IMR-90 (cell line): ENCODE data around the gene CCNQ. TPM values are rescaled to one million over a fixed set of nuclear protein-coding genes. Genes with fewer than 3 reads are reported as not detected.

ENCODE experiments used
- ATAC-seq: fragments of 200-7000 bp; cut with Tn5 transposase; 2 replicates; pipeline ENCODE4 v1.9.1; 2020; ENCODE audit warnings: low read depth, mild to moderate bottlenecking, moderate library complexity
- BruUV-seq: library from RNA; stranded (reverse); fragments of 400-500 nt; replicated peaks from 2 replicates; lab custom pipeline; 2021; lab: Mats Ljungman, UMichigan
- CTCF ChIA-PET: fragments of 300-600 bp; formaldehyde crosslinking; extraction: SDS; loops from one replicate; lab custom pipeline; 2021; ENCODE audit warnings: antibody characterized with exemption; lab: Yijun Ruan, JAX
- POLR2A ChIA-PET: fragments of 300-600 bp; sonication (Branson Sonifier 250); formaldehyde crosslinking; loops from one replicate; lab custom pipeline; 2022; ENCODE audit warnings: antibody characterized with exemption; ENCODE audit not compliant: unreplicated experiment; lab: Charles Lee
- DNase-seq: peaks from one replicate; pipeline ENCODE4 v3.0.0; 2013
- H2AFZ ChIP-seq: replicated peaks from 2 replicates; pipeline ENCODE3; 2013; ENCODE audit warnings: low read length, mild to moderate bottlenecking; ENCODE audit not compliant: poor library complexity
- H2AK5ac ChIP-seq: 2 replicates; pipeline ENCODE4 v1.6.1; 2013; ENCODE audit warnings: low read depth, low read length, inconsistent platforms
- H2AK9ac ChIP-seq: replicated peaks from 2 replicates; pipeline ENCODE3; 2013; ENCODE audit warnings: mild to moderate bottlenecking, low read depth, low read length, moderate library complexity; ENCODE audit not compliant: poor library complexity
- H2BK120ac ChIP-seq: 2 replicates; pipeline ENCODE4 v1.6.1; 2013; ENCODE audit warnings: low read depth, low read length, inconsistent platforms
- H2BK15ac ChIP-seq: 3 replicates; pipeline ENCODE4 v1.6.1; 2013; ENCODE audit warnings: low read depth, low read length, inconsistent platforms
- H2BK20ac ChIP-seq: 2 replicates; pipeline ENCODE4 v1.6.1; 2013; ENCODE audit warnings: low read depth, mild to moderate bottlenecking, inconsistent platforms, low read length, moderate library complexity
- H2BK5ac ChIP-seq: 2 replicates; pipeline ENCODE4 v1.6.1; 2013; ENCODE audit warnings: mild to moderate bottlenecking, low read depth, low read length, inconsistent platforms; ENCODE audit not compliant: poor library complexity, severe bottlenecking
- H3K14ac ChIP-seq: replicated peaks from 2 replicates; pipeline ENCODE4 v1.6.1; 2013; ENCODE audit warnings: low read depth, low read length, inconsistent platforms
- H3K18ac ChIP-seq: 2 replicates; pipeline ENCODE4 v1.6.1; 2013; ENCODE audit warnings: low read depth, low read length, control low read depth
- H3K23ac ChIP-seq: 2 replicates; pipeline ENCODE4 v1.6.1; 2013; ENCODE audit warnings: low read depth, low read length, inconsistent platforms
- H3K27ac ChIP-seq: 2 replicates; pipeline ENCODE4 v1.5.1; 2013; ENCODE audit warnings: mild to moderate bottlenecking, control low read depth, low read length; ENCODE audit not compliant: insufficient read depth
- H3K27me3 ChIP-seq: 2 replicates; pipeline ENCODE4 v1.6.1; 2013; ENCODE audit warnings: low read length; ENCODE audit not compliant: control insufficient read depth, insufficient read depth
- H3K36me3 ChIP-seq: 2 replicates; pipeline ENCODE4 v1.6.1; 2013; ENCODE audit warnings: low read length, mixed read lengths; ENCODE audit not compliant: control insufficient read depth, insufficient read depth
- H3K4ac ChIP-seq: 2 replicates; pipeline ENCODE4 v1.6.1; 2013; ENCODE audit warnings: low read depth, low read length, inconsistent platforms
- H3K4me1 ChIP-seq: 2 replicates; pipeline ENCODE4 v1.6.1; 2013; ENCODE audit warnings: low read length, mixed read lengths; ENCODE audit not compliant: control insufficient read depth, insufficient read depth
- H3K4me2 ChIP-seq: 2 replicates; pipeline ENCODE4 v1.6.1; 2013; ENCODE audit warnings: low read depth, mild to moderate bottlenecking, control low read depth, low read length, moderate library complexity
- H3K4me3 ChIP-seq: 2 replicates; pipeline ENCODE4 v1.5.1; 2013; ENCODE audit warnings: low read depth, mild to moderate bottlenecking, control low read depth, low read length, moderate library complexity; ENCODE audit not compliant: insufficient read depth
- H3K56ac ChIP-seq: 2 replicates; pipeline ENCODE4 v1.6.1; 2013; ENCODE audit warnings: low read length, inconsistent platforms; ENCODE audit not compliant: insufficient read depth; ENCODE audit errors: extremely low read depth
- H3K79me1 ChIP-seq, 2 experiments: 2 replicates each; pipeline ENCODE4 v1.6.1; 2013; ENCODE audit warnings: low read length in 2 of 2, inconsistent platforms in 1 of 2, low read depth in 1 of 2
- H3K9ac ChIP-seq: 2 replicates; pipeline ENCODE4 v1.6.1; 2013; ENCODE audit warnings: low read depth, low read length, control low read depth
- H3K9me1 ChIP-seq: 2 replicates; pipeline ENCODE4 v1.6.1; 2013; ENCODE audit warnings: low read length, inconsistent platforms; ENCODE audit not compliant: insufficient read depth
- H3K9me3 ChIP-seq: 2 replicates; pipeline ENCODE4 v1.6.1; 2013; ENCODE audit warnings: low read length; ENCODE audit not compliant: control insufficient read depth, insufficient read depth
- H4K20me1 ChIP-seq: 2 replicates; pipeline ENCODE4 v1.6.1; 2013; ENCODE audit warnings: low read length, inconsistent platforms; ENCODE audit not compliant: insufficient read depth
- H4K5ac ChIP-seq: 2 replicates; pipeline ENCODE4 v1.6.1; 2013; ENCODE audit warnings: mild to moderate bottlenecking, low read depth, low read length, control low read depth
- H4K8ac ChIP-seq, 2 experiments: 2 replicates each; pipeline ENCODE4 v1.6.1; 2013; ENCODE audit warnings: low read depth in 2 of 2, low read length in 2 of 2, control low read depth in 1 of 2, inconsistent platforms in 1 of 2
- H4K91ac ChIP-seq: 2 replicates; pipeline ENCODE4 v1.6.1; 2013; ENCODE audit warnings: low read depth, low read length, inconsistent platforms; ENCODE audit not compliant: insufficient read depth
- CEBPB ChIP-seq: IDR thresholded peaks from 2 replicates; pipeline ENCODE4 v1.6.1; 2012; ENCODE audit warnings: low read depth, low read length, improper control_type of control experiment
- CTCF ChIP-seq: conservative IDR thresholded peaks from 2 replicates; pipeline ENCODE4 v1.5.1; 2012; ENCODE audit warnings: mild to moderate bottlenecking, low read depth, low read length, improper control_type of control experiment
- ELK1 ChIP-seq: fragments of 150-350 bp; IDR thresholded peaks from 2 replicates; pipeline ENCODE4 v1.6.1; 2016; ENCODE audit warnings: low read depth, mild to moderate bottlenecking, low read length, moderate library complexity, borderline replicate concordance
- FOS ChIP-seq: fragments of 150-350 bp; IDR thresholded peaks from 2 replicates; pipeline ENCODE4 v1.6.1; 2016; ENCODE audit warnings: low read depth, low read length
- RCOR1 ChIP-seq: IDR thresholded peaks from 2 replicates; pipeline ENCODE4 v1.6.1; 2012; ENCODE audit warnings: mild to moderate bottlenecking, low read length, improper control_type of control experiment; ENCODE audit not compliant: insufficient replicate concordance
- SMC3 ChIP-seq: fragments of 150-350 bp; IDR thresholded peaks from 2 replicates; pipeline ENCODE4 v1.6.1; 2016; ENCODE audit warnings: low read depth, mild to moderate bottlenecking, antibody characterized with exemption, low read length, moderate library complexity
- USF2 ChIP-seq: fragments of 150-350 bp; IDR thresholded peaks from 2 replicates; pipeline ENCODE4 v1.6.1; 2017; ENCODE audit warnings: mild to moderate bottlenecking, antibody characterized with exemption, low read length, low read depth
- WGBS, 2 experiments: methylation state at CpG; one replicate each; pipeline versions ENCODE4 v1.1.5 to v1.1.7; 2013; ENCODE audit warnings: missing lambda C conversion rate in 2 of 2; ENCODE audit not compliant: insufficient read length in 1 of 2; ENCODE audit errors: extremely low coverage in 2 of 2; 5-methylcytosine and 5-hydroxymethylcytosine counted together
- dilution Hi-C: fragments of 300-500 bp; cut with HindIII; formaldehyde crosslinking; loops from one replicate; pipeline ENCODE4 v1.14.3; 2018; ENCODE audit warnings: low sequenced_read_pairs; ENCODE audit not compliant: unreplicated experiment
- in situ Hi-C: fragments of 300-500 bp; cut with MboI; formaldehyde crosslinking; loops from 3 replicates; pipeline ENCODE4 v1.14.3; 2019; ENCODE audit warnings: low sequenced_read_pairs, inconsistent platforms, mixed read lengths
- intact Hi-C: fragments of 100-400 bp; cut with micrococcal nuclease; formaldehyde crosslinking; loops from 2 replicates; pipeline ENCODE4 v1.10.0; 2022
- polyA plus RNA-seq, 3 experiments: library from polyadenylated mRNA; depleted of rRNA; stranded (reverse); fragments of >200 nt; gene quantifications; 2 replicates each; pipeline ENCODE4 v1.2.3, GENCODE V29; 2012; ENCODE audit warnings: low replicate concordance in 1 of 3
- total RNA-seq: library from RNA; depleted of rRNA; stranded (reverse); fragments of >200 nt; gene quantifications from 2 replicates; pipeline ENCODE4 v1.2.3, GENCODE V29; 2012

The CCNQ gene
- total and polyA plus RNA-seq, 2 of the 4 experiments (the other 2 are of a cell fraction), result 27.6 to 35.2 TPM

- Histone ChIP-seq H2AK5ac (no peak overlapping the region), H4K5ac (no peak overlapping the region), H3K27me3 (peaks cover 13% of the 10 kb centered on the region; the same call in 1 of the 2 replicates), H3K23ac (no peak overlapping the region), H3K14ac (no peak overlapping the region), H3K27ac (no peak overlapping the region), H3K9me1 (no peaks in the 10 kb centered on the region), H3K4me3 (no peak overlapping the region), H3K18ac (no peak overlapping the region), H2BK120ac (no peak overlapping the region), H3K4me2 (no peak overlapping the region), H3K4me1 (no peaks in the 10 kb centered on the region), H3K36me3 (no peaks in the 10 kb centered on the region), H2BK15ac (no peak overlapping the region), H4K8ac (no peak overlapping the region), H3K9me3 (no peaks in the 10 kb centered on the region; the same call in 1 of the 2 replicates), H2BK5ac (no peak overlapping the region), H3K4ac (no peak overlapping the region), H3K79me1 (no peaks in the 10 kb centered on the region), H2AK9ac (no peak overlapping the region), H4K91ac (no peak overlapping the region), H3K9ac (no peak overlapping the region), H2BK20ac (no peak overlapping the region), H2AFZ (no peak overlapping the region), H4K20me1 (no peaks in the 10 kb centered on the region), H3K56ac (no peak overlapping the region)
- no TSS peak for BruUV-seq
- 53% methylated on average over 3 of the region's 19 CpGs; no CpG with 5 or more reads in 1 of the 2 experiments for WGBS, 2 experiments
- TF ChIP-seq CTCF, result no peak
- TF ChIP-seq FOS, result no peak
- TF ChIP-seq USF2, result no peak
- no peak for TF ChIP-seq RCOR1
- no peak for TF ChIP-seq ELK1
- no peak for TF ChIP-seq CEBPB
- TF ChIP-seq SMC3, result no peak
- CTCF ChIA-PET, result no interaction called here
- ATAC-seq (no peak), DNase-seq (no peak)
- POLR2A ChIA-PET, result no interaction called here
- dilution Hi-C loops, result no loop called here
- intact Hi-C loops, result no loop called here
- in situ Hi-C loops, result loop anchor here (5.0 kb wide), 1 partner anchor 110 kb away; no protein-coding TSS in a partner anchor
These were observed 41.2 kb downstream of the CCNQ start for GRCh38 chrX:153557618-153558355.
